ENCODE data around the gene MAPK6. TPM values are rescaled to one million over a fixed set of nuclear protein-coding genes. Genes with fewer than 3 reads are reported as not detected.

MAPK6 gene
- total RNA-seq, 5 donors from 2014 or later (not counting 1 experiment from before 2014, with no cell fraction given): 15.1 to 35.1 (median 19.8) TPM

DNA sequence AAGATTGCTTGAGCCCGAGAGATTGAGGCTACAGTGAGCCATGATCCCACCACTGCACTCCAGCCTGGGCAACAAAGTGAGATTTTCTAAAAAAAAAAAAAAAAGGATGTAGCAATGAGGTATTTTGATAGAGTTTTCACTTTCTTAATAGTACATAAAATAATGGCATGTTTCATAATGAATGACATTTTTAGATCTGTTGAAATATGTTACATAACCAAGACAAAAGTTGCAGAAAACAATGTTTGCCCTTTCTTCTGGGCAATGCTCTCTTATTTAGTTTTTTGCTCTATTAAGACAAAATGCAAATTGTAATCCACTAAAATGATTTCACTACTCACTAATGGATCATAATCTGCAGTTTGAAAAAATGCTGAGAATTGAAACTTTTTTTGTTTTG lies 4.4 kb upstream of the MAPK6 start:
- no peaks in the 10 kb centered on the region for H3K9me3 ChIP-seq
- Mint-ChIP-seq H3K27ac (no peak overlapping the region), H3K4me3 (no peak overlapping the region), H3K9me3 (no peaks in the 10 kb centered on the region), H3K4me1 (peaks cover 11 to 14% (median 13%) of the 10 kb centered on the region in 3 donors), H3K27me3 (no peaks in the 10 kb centered on the region), H3K36me3 (no peaks in the 10 kb centered on the region)
- POLR2A ChIA-PET: interaction anchor here in 1 of 2 donors (0.6 kb wide), 1 partner anchor 10 kb away, joined by 4 read pairs; no protein-coding TSS in a partner anchor
- H3K4me3 ChIP-seq (ENCODE audit: control insufficient read depth in 1 of 2, extremely low read depth in 1 of 2, low read length in 1 of 2): no peak overlapping the region
- ATAC-seq (replicated peaks in 1 of 4) (no peak), DNase-seq (no peak)
- H3K27me3 ChIP-seq (replicated peaks in 1 of 2; ENCODE audit: control insufficient read depth in 2 of 2, extremely low read depth in 1 of 2, insufficient read depth in 2 of 2, low read length in 1 of 2): peaks cover 0 to 4% of the 10 kb centered on the region in 2 experiments
- H3K4me1 ChIP-seq (ENCODE audit: control insufficient read depth in 1 of 2, extremely low read depth in 1 of 2, insufficient read depth in 2 of 2, low read length in 2 of 2): peaks cover 7 to 8% of the 10 kb centered on the region in 2 experiments
- CTCF ChIA-PET: no interaction called here
- no peaks in the 10 kb centered on the region for H3K36me3 ChIP-seq (ENCODE audit: control insufficient read depth in 2 of 2, extremely low read depth in 1 of 2, insufficient read depth in 1 of 2, low read length in 1 of 2)
- WGBS (ENCODE audit: insufficient coverage): 80% methylated on average over 1 of the region's 1 CpG
- H3K27ac ChIP-seq (ENCODE audit: low read length): no peak overlapping the region

DNA sequence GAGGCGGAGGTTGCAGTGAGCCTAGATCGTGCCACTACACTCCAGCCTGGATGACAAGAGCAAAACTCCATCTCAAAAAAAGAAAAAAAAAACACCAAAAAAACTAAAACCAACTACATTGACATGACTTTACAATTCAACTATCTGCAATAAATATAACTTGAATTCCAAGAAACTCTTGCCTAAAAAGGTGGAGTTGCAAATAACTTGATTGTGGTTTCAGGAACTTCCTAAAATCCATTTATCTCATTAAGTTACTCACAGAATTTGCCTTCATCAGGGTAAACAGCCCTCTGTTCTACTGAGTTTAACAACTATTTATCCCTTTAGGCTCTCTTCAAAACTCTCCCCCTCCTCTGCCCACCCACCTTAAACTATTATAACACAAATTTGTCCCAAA lies 2.7 kb upstream of the MAPK6 start:
- H3K36me3 Mint-ChIP-seq: no peaks in the 10 kb centered on the region
- POLR2A ChIA-PET: no interaction called here

DNA sequence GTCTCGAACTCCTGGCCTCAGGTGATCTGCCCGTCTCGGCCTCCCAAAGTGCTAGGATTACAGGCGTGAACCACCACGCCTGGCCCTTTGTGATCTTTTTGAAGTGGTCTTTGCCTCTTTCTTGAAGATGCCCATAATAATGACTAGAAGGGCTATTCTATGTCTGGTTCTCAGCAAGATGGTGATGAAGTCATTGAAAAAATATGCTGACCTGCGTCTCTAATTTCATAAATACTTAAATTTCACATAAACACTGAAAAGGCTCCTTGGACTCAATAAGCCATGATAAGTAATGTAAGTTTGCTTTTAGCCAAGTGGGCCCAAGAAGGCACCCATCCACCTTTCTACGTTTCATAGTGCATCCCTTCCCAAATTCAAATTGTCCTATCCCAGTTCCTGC lies 775 bp upstream of the MAPK6 start:
- H3K27ac Mint-ChIP-seq: peak overlapping the region; percentile 82 to 98
- 100% methylated on average over 3 of the region's 7 CpGs for WGBS (ENCODE audit: insufficient coverage)
- Histone ChIP-seq H3K9me3 (no peaks in the 10 kb centered on the region), H3K27me3 (replicated peaks in 1 of 2; ENCODE audit: control insufficient read depth in 2 of 2, extremely low read depth in 1 of 2, insufficient read depth in 2 of 2, low read length in 1 of 2) (peaks cover 0 to 4% of the 10 kb centered on the region in 2 experiments), H3K4me1 (ENCODE audit: control insufficient read depth in 1 of 2, extremely low read depth in 1 of 2, insufficient read depth in 2 of 2, low read length in 2 of 2) (peaks cover 16 to 21% of the 10 kb centered on the region in 2 experiments), H3K27ac (ENCODE audit: low read length) (peak overlapping the region; percentile 95), H3K36me3 (ENCODE audit: control insufficient read depth in 2 of 2, extremely low read depth in 1 of 2, insufficient read depth in 1 of 2, low read length in 1 of 2) (no peaks in the 10 kb centered on the region), H3K4me3 (ENCODE audit: control insufficient read depth in 1 of 2, extremely low read depth in 1 of 2, low read length in 1 of 2) (peak overlapping the region; percentile 29 to 62)
- CTCF ChIA-PET: interaction anchor here (0.6 to 1.0 kb wide), 2 partner anchors 28 to 38 kb away, joined by 4 read pairs; no protein-coding TSS in a partner anchor
- ATAC-seq (replicated peaks in 1 of 4) (no peak), DNase-seq (no peak)
- no peaks in the 10 kb centered on the region for H3K9me3 Mint-ChIP-seq
- peaks cover 33 to 40% (median 39%) of the 10 kb centered on the region in 3 donors for H3K4me1 Mint-ChIP-seq
- no peaks in the 10 kb centered on the region for H3K27me3 Mint-ChIP-seq
- POLR2A ChIA-PET: interaction anchor here in 1 of 2 donors (0.7 kb wide), 1 partner anchor 281 kb away, joined by 3 read pairs; the partner anchor contains the start of gene LYSMD2
- H3K36me3 Mint-ChIP-seq: no peaks in the 10 kb centered on the region
- peak overlapping the region; percentile 83 to 97 (median 92) for H3K4me3 Mint-ChIP-seq

More for the DNA sequence above, 2.7 kb upstream of the MAPK6 start:
- Histone ChIP-seq H3K4me3 (ENCODE audit: control insufficient read depth in 1 of 2, extremely low read depth in 1 of 2, low read length in 1 of 2) (no peak overlapping the region), H3K9me3 (no peaks in the 10 kb centered on the region), H3K36me3 (ENCODE audit: control insufficient read depth in 2 of 2, extremely low read depth in 1 of 2, insufficient read depth in 1 of 2, low read length in 1 of 2) (no peaks in the 10 kb centered on the region), H3K27me3 (replicated peaks in 1 of 2; ENCODE audit: control insufficient read depth in 2 of 2, extremely low read depth in 1 of 2, insufficient read depth in 2 of 2, low read length in 1 of 2) (peaks cover 0 to 4% of the 10 kb centered on the region in 2 experiments), H3K4me1 (ENCODE audit: control insufficient read depth in 1 of 2, extremely low read depth in 1 of 2, insufficient read depth in 2 of 2, low read length in 2 of 2) (peaks cover 7 to 18% of the 10 kb centered on the region in 2 experiments), H3K27ac (ENCODE audit: low read length) (no peak overlapping the region)
- H3K4me3 Mint-ChIP-seq: no peak overlapping the region
- H3K4me1 Mint-ChIP-seq: peaks cover 24 to 28% (median 27%) of the 10 kb centered on the region in 3 donors
- no peaks in the 10 kb centered on the region for H3K9me3 Mint-ChIP-seq
- CTCF ChIA-PET: no interaction called here
- ATAC-seq (replicated peaks in 1 of 4) (no peak), DNase-seq (no peak)
- no peaks in the 10 kb centered on the region for H3K27me3 Mint-ChIP-seq
- no peak overlapping the region for H3K27ac Mint-ChIP-seq
- WGBS (ENCODE audit: insufficient coverage): no CpG with 5 or more reads among the region's 2 CpGs

DNA sequence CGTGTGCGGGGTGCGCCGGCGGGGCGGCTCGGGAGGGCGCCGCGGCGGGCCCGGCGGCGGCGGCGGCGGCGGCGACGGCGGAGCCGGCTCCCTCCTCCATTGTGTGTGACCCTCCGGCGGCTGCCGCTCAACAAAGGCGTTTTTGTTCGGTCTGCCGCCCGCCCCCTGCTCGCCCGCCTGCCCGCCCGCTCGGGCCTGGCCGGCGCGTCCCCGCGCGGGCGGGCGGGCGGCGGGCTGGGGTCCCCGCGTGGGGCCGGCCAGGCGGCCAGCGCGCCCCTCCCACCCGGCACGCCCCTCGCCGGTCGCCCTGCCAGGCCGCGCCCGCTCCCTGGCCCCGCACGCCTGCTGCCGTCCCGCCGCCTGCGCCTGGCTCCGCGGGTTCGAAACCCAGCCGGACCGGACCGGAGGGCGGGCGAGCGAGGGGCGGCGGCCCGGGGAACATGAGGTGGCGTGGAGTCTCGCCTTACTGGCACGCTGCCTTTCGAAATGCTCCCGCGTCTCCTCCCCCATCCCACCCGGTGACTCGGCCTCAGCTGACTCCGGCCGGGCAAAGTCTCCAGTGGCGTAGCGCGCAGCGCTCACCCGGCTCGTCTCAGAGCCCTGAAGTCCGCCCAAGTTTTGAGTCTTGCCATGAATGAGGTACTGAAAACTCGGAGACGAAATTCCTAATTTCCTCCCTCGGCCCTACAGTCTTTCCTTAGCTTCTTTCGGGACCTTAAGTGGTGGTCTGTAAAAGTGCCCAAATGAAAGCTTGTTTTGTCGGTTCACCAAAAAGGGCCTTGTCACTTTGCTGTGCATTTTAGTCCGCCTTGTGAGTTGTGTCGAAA lies 588 bp downstream of the MAPK6 start:
- under 1% methylated on average over 96 of the region's 100 CpGs for WGBS (ENCODE audit: insufficient coverage)
- peaks cover 16% of the 10 kb centered on the region in 2 experiments for H3K4me1 ChIP-seq (ENCODE audit: control insufficient read depth in 1 of 2, extremely low read depth in 1 of 2, insufficient read depth in 2 of 2, low read length in 2 of 2)
- H3K27me3 Mint-ChIP-seq: no peaks in the 10 kb centered on the region

DNA sequence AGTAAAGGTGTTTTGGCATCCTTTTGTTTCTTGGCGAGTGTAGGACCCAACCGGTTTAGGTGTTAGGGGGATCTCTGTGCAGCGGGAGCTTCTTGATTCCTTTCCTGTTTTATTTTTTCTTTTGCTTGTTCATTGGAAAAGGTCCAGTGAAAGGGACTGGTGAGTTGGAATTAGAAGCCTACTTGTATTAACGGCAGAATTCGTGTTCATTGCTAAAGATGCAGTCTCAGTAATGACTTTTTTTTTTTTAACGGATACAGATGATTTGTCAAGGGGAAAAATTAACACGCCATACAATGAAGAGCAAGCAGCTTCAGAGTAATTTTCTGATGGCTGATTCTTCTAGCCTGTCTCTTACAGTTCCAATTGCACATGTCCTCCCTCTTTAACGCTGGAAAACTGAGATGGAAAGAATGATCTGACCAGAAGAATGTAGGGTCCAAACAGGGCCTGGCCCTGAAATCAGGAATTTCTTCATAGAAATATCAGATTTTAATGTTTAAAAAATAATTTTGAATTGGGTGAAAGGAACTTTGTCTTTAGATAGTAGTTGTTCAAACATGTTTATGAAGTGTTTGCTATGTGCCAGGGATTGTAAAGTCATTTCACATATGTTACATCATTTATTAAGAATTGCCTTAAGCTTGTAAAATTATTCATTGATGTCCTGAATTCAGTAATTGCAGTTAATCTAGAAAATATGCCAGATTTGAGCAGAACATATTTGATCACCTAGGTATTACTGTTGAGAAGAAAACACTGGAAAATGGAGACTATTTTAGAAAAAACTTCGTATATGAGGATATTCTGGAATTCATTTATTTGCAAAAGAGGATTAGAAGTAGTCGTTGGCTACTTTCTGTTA lies 1.4 kb downstream of the MAPK6 start:
- peak overlapping the region; percentile 65 to 81 for H3K4me3 ChIP-seq (ENCODE audit: control insufficient read depth in 1 of 2, extremely low read depth in 1 of 2, low read length in 1 of 2)
- ATAC-seq (replicated peaks in 1 of 4): no peak
- peaks cover 0 to 4% of the 10 kb centered on the region in 2 experiments for H3K27me3 ChIP-seq (replicated peaks in 1 of 2; ENCODE audit: control insufficient read depth in 2 of 2, extremely low read depth in 1 of 2, insufficient read depth in 2 of 2, low read length in 1 of 2)
- H3K27ac ChIP-seq (ENCODE audit: low read length): peak overlapping the region; percentile 71
- no peaks in the 10 kb centered on the region for H3K27me3 Mint-ChIP-seq
- POLR2A ChIA-PET: interaction anchor here (0.6 to 1.4 kb wide), 5 partner anchors 9 to 115 kb away, joined by 3 to 7 read pairs (median 3); no protein-coding TSS in a partner anchor
- peaks cover 16% of the 10 kb centered on the region in 2 experiments for H3K4me1 ChIP-seq (ENCODE audit: control insufficient read depth in 1 of 2, extremely low read depth in 1 of 2, insufficient read depth in 2 of 2, low read length in 2 of 2)
- peak overlapping the region; percentile 83 to 94 (median 93) for H3K4me3 Mint-ChIP-seq
- H3K4me1 Mint-ChIP-seq: peaks cover 37 to 38% (median 37%) of the 10 kb centered on the region in 3 donors
- H3K9me3 Mint-ChIP-seq: no peaks in the 10 kb centered on the region
- CTCF ChIA-PET: interaction anchor here (0.7 to 1.9 kb wide), 6 partner anchors 23 to 200 kb away, joined by 3 to 10 read pairs (median 5); partner anchors contain the start of gene LEO1 (in 1 of the 2)
- no peaks in the 10 kb centered on the region for H3K36me3 Mint-ChIP-seq
- H3K36me3 ChIP-seq (ENCODE audit: control insufficient read depth in 2 of 2, extremely low read depth in 1 of 2, insufficient read depth in 1 of 2, low read length in 1 of 2): peaks cover 0 to 2% of the 10 kb centered on the region in 2 donors
- 5% methylated on average over 4 of the region's 10 CpGs for WGBS (ENCODE audit: insufficient coverage)
- DNase-seq: peak in 4 of 35 experiments; percentile 3 to 39 (median 16)
- peak overlapping the region; percentile 91 to 94 for H3K27ac Mint-ChIP-seq
- H3K9me3 ChIP-seq: no peaks in the 10 kb centered on the region

More for the DNA sequence above, 588 bp downstream of the MAPK6 start:
- ChIA-PET CTCF (interaction anchor here (0.6 to 1.9 kb wide), 6 partner anchors 24 to 59 kb away, joined by 3 to 10 read pairs (median 6); partner anchors contain the start of gene LEO1 (in 1 of the 2)), POLR2A (interaction anchor here (0.6 to 1.4 kb wide), 5 partner anchors 10 to 115 kb away, joined by 3 to 7 read pairs (median 3); no protein-coding TSS in a partner anchor)
- peak overlapping the region; percentile 96 to 98 for H3K27ac Mint-ChIP-seq
- H3K27ac ChIP-seq (ENCODE audit: low read length): peak overlapping the region; percentile 95
- H3K9me3 Mint-ChIP-seq: no peaks in the 10 kb centered on the region
- DNase-seq (peak; percentile 7 to 68 (median 36)), ATAC-seq (replicated peaks in 1 of 4) (peak; percentile 65 to 71 (median 68))
- no peaks in the 10 kb centered on the region for H3K9me3 ChIP-seq
- H3K4me1 Mint-ChIP-seq: peaks cover 37 to 38% (median 37%) of the 10 kb centered on the region in 3 donors
- peak overlapping the region; percentile 65 to 81 for H3K4me3 ChIP-seq (ENCODE audit: control insufficient read depth in 1 of 2, extremely low read depth in 1 of 2, low read length in 1 of 2)
- no peaks in the 10 kb centered on the region for H3K36me3 Mint-ChIP-seq
- H3K36me3 ChIP-seq (ENCODE audit: control insufficient read depth in 2 of 2, extremely low read depth in 1 of 2, insufficient read depth in 1 of 2, low read length in 1 of 2): no peaks in the 10 kb centered on the region
- H3K4me3 Mint-ChIP-seq: peak overlapping the region; percentile 83 to 97 (median 93)
- H3K27me3 ChIP-seq (replicated peaks in 1 of 2; ENCODE audit: control insufficient read depth in 2 of 2, extremely low read depth in 1 of 2, insufficient read depth in 2 of 2, low read length in 1 of 2): peaks cover 0 to 4% of the 10 kb centered on the region in 2 experiments

Measured in T-cell (primary cell).